ENCODE results near the gene UTP4. TPM values are rescaled to one million over a fixed set of nuclear protein-coding genes. Genes with fewer than 3 reads are reported as not detected.

UTP4 gene
- total RNA-seq, 2 experiments from 2014 or later = 62.6 to 69.8 TPM

- CTCF ChIA-PET = interaction anchor here (0.7 to 2.7 kb wide), 5 partner anchors 21 to 101 kb away, joined by 3 to 8 read pairs (median 4); no protein-coding TSS in a partner anchor
- DNase-seq = peak; percentile 55
- H3K27me3 Mint-ChIP-seq (ENCODE audit: low read depth) = no peaks in the 10 kb centered on the region
- no peaks in the 10 kb centered on the region for H3K36me3 Mint-ChIP-seq (ENCODE audit: low read depth)
- intact Hi-C loops (cut with micrococcal nuclease) = loop anchor here (1.0 to 2.0 kb wide), 4 partner anchors 21 to 124 kb away; partner anchors contain the start of genes CHTF8, UTP4 and VPS4A
- H3K27ac Mint-ChIP-seq = no peak overlapping the region
- H3K9me3 Mint-ChIP-seq = no peaks in the 10 kb centered on the region
- H3K4me1 Mint-ChIP-seq (ENCODE audit: low read depth) = peaks cover 44% of the 10 kb centered on the region
- peak overlapping the region; percentile 79 for H3K4me3 Mint-ChIP-seq
These were observed 55.2 kb downstream of the UTP4 start for GRCh38 chr16:69187446-69188235.

GRCh38 chr16:69188236-69188549, 55.7 kb downstream of the UTP4 start:
- Mint-ChIP-seq H3K36me3 (ENCODE audit: low read depth) (no peaks in the 10 kb centered on the region), H3K4me1 (ENCODE audit: low read depth) (peaks cover 44% of the 10 kb centered on the region), H3K27me3 (ENCODE audit: low read depth) (no peaks in the 10 kb centered on the region), H3K27ac (no peak overlapping the region), H3K9me3 (no peaks in the 10 kb centered on the region), H3K4me3 (peak overlapping the region; percentile 79)
- CTCF ChIA-PET = interaction anchor here (0.6 to 2.7 kb wide), 4 partner anchors 22 to 365 kb away, joined by 3 to 8 read pairs (median 4); no protein-coding TSS in a partner anchor
- DNase-seq = peak; percentile 41
- intact Hi-C loops (cut with micrococcal nuclease) = loop anchor here (1.0 kb wide), 1 partner anchor 22 kb away; no protein-coding TSS in a partner anchor

GRCh38 chr16:69188716-69189115, 56.3 kb downstream of the UTP4 start:
- no peaks in the 10 kb centered on the region for H3K27me3 Mint-ChIP-seq (ENCODE audit: low read depth)
- H3K27ac Mint-ChIP-seq = no peak overlapping the region
- H3K4me1 Mint-ChIP-seq (ENCODE audit: low read depth) = peaks cover 44% of the 10 kb centered on the region
- CTCF ChIA-PET = interaction anchor here (0.6 to 2.7 kb wide), 4 partner anchors 22 to 365 kb away, joined by 3 to 8 read pairs (median 4); no protein-coding TSS in a partner anchor
- H3K36me3 Mint-ChIP-seq (ENCODE audit: low read depth) = no peaks in the 10 kb centered on the region
- peak overlapping the region; percentile 79 for H3K4me3 Mint-ChIP-seq
- intact Hi-C loops (cut with micrococcal nuclease) = loop anchor here (1.0 kb wide), 1 partner anchor 22 kb away; no protein-coding TSS in a partner anchor
- no peak for DNase-seq
- H3K9me3 Mint-ChIP-seq = no peaks in the 10 kb centered on the region

GRCh38 chr16:69190046-69190588, 57.7 kb downstream of the UTP4 start:
- no peak overlapping the region for H3K27ac Mint-ChIP-seq
- no peaks in the 10 kb centered on the region for H3K36me3 Mint-ChIP-seq (ENCODE audit: low read depth)
- H3K4me3 Mint-ChIP-seq = no peak overlapping the region
- H3K4me1 Mint-ChIP-seq (ENCODE audit: low read depth) = peaks cover 36% of the 10 kb centered on the region
- DNase-seq = no peak
- CTCF ChIA-PET = interaction anchor here (0.6 to 1.2 kb wide), 3 partner anchors 23 to 86 kb away, joined by 3 to 4 read pairs (median 3); no protein-coding TSS in a partner anchor
- no peaks in the 10 kb centered on the region for H3K9me3 Mint-ChIP-seq
- no peaks in the 10 kb centered on the region for H3K27me3 Mint-ChIP-seq (ENCODE audit: low read depth)
- intact Hi-C loops (cut with micrococcal nuclease) = no loop called here

- DNase-seq = no peak
- H3K36me3 Mint-ChIP-seq (ENCODE audit: low read depth) = no peaks in the 10 kb centered on the region
- CTCF ChIA-PET = interaction anchor here (0.6 to 1.2 kb wide), 3 partner anchors 24 to 87 kb away, joined by 3 to 4 read pairs (median 3); no protein-coding TSS in a partner anchor
- H3K27ac Mint-ChIP-seq = no peak overlapping the region
- H3K9me3 Mint-ChIP-seq = no peaks in the 10 kb centered on the region
- H3K4me1 Mint-ChIP-seq (ENCODE audit: low read depth) = peaks cover 33% of the 10 kb centered on the region
- no peaks in the 10 kb centered on the region for H3K27me3 Mint-ChIP-seq (ENCODE audit: low read depth)
- intact Hi-C loops (cut with micrococcal nuclease) = no loop called here
- H3K4me3 Mint-ChIP-seq = no peak overlapping the region
These were observed 58.1 kb downstream of the UTP4 start for GRCh38 chr16:69190598-69190997.

- intact Hi-C loops (cut with micrococcal nuclease) = no loop called here
- no peak overlapping the region for H3K4me3 Mint-ChIP-seq
- no peaks in the 10 kb centered on the region for H3K9me3 Mint-ChIP-seq
- no peaks in the 10 kb centered on the region for H3K36me3 Mint-ChIP-seq (ENCODE audit: low read depth)
- no peaks in the 10 kb centered on the region for H3K27me3 Mint-ChIP-seq (ENCODE audit: low read depth)
- no peak for DNase-seq
- H3K27ac Mint-ChIP-seq = no peak overlapping the region
- CTCF ChIA-PET = interaction anchor here (0.6 to 1.2 kb wide), 2 partner anchors 24 to 87 kb away, joined by 3 to 4 read pairs; no protein-coding TSS in a partner anchor
- peaks cover 31% of the 10 kb centered on the region for H3K4me1 Mint-ChIP-seq (ENCODE audit: low read depth)
These were observed 58.7 kb downstream of the UTP4 start for GRCh38 chr16:69191136-69191535.

- Mint-ChIP-seq H3K27me3 (ENCODE audit: low read depth) (no peaks in the 10 kb centered on the region), H3K27ac (no peak overlapping the region), H3K4me3 (no peak overlapping the region), H3K9me3 (no peaks in the 10 kb centered on the region), H3K4me1 (ENCODE audit: low read depth) (peaks cover 16% of the 10 kb centered on the region), H3K36me3 (ENCODE audit: low read depth) (no peaks in the 10 kb centered on the region)
- DNase-seq = no peak
- CTCF ChIA-PET = no interaction called here
- intact Hi-C loops (cut with micrococcal nuclease) = no loop called here
These were observed 61.4 kb downstream of the UTP4 start for GRCh38 chr16:69193855-69194254.

- intact Hi-C loops (cut with micrococcal nuclease) = no loop called here
- H3K27ac Mint-ChIP-seq = no peak overlapping the region
- no peaks in the 10 kb centered on the region for H3K36me3 Mint-ChIP-seq (ENCODE audit: low read depth)
- CTCF ChIA-PET = no interaction called here
- no peak overlapping the region for H3K4me3 Mint-ChIP-seq
- DNase-seq = no peak
- no peaks in the 10 kb centered on the region for H3K9me3 Mint-ChIP-seq
- no peaks in the 10 kb centered on the region for H3K27me3 Mint-ChIP-seq (ENCODE audit: low read depth)
- H3K4me1 Mint-ChIP-seq (ENCODE audit: low read depth) = peaks cover 14% of the 10 kb centered on the region
These were observed 62.0 kb downstream of the UTP4 start for GRCh38 chr16:69194488-69194887.

GRCh38 chr16:69195369-69196029, 63.0 kb downstream of the UTP4 start:
- no peaks in the 10 kb centered on the region for H3K9me3 Mint-ChIP-seq
- H3K4me1 Mint-ChIP-seq (ENCODE audit: low read depth) = peaks cover 10% of the 10 kb centered on the region
- CTCF ChIA-PET = interaction anchor here (0.8 kb wide), 1 partner anchor 27 kb away, joined by 3 read pairs; no protein-coding TSS in a partner anchor
- intact Hi-C loops (cut with micrococcal nuclease) = no loop called here
- H3K36me3 Mint-ChIP-seq (ENCODE audit: low read depth) = no peaks in the 10 kb centered on the region
- H3K4me3 Mint-ChIP-seq = no peak overlapping the region
- H3K27ac Mint-ChIP-seq = no peak overlapping the region
- no peak for DNase-seq
- no peaks in the 10 kb centered on the region for H3K27me3 Mint-ChIP-seq (ENCODE audit: low read depth)

- CTCF ChIA-PET = no interaction called here
- Mint-ChIP-seq H3K27me3 (ENCODE audit: low read depth) (no peaks in the 10 kb centered on the region), H3K4me3 (no peak overlapping the region), H3K9me3 (no peaks in the 10 kb centered on the region), H3K36me3 (ENCODE audit: low read depth) (no peaks in the 10 kb centered on the region), H3K4me1 (ENCODE audit: low read depth) (no peaks in the 10 kb centered on the region), H3K27ac (no peak overlapping the region)
- intact Hi-C loops (cut with micrococcal nuclease) = no loop called here
- no peak for DNase-seq
These were observed 65.1 kb downstream of the UTP4 start for GRCh38 chr16:69197573-69197972.

GRCh38 chr16:69199382-69199781, 66.9 kb downstream of the UTP4 start:
- CTCF ChIA-PET = interaction anchor here (0.6 to 0.7 kb wide), 2 partner anchors 78 to 155 kb away, joined by 3 read pairs; no protein-coding TSS in a partner anchor
- Mint-ChIP-seq H3K27ac (no peak overlapping the region), H3K27me3 (ENCODE audit: low read depth) (no peaks in the 10 kb centered on the region), H3K36me3 (ENCODE audit: low read depth) (no peaks in the 10 kb centered on the region), H3K4me3 (no peak overlapping the region), H3K9me3 (no peaks in the 10 kb centered on the region), H3K4me1 (ENCODE audit: low read depth) (peaks cover 6% of the 10 kb centered on the region)
- DNase-seq = no peak
- intact Hi-C loops (cut with micrococcal nuclease) = no loop called here

GRCh38 chr16:69201291-69201690, 68.8 kb downstream of the UTP4 start:
- H3K27me3 Mint-ChIP-seq (ENCODE audit: low read depth) = no peaks in the 10 kb centered on the region
- peaks cover 16% of the 10 kb centered on the region for H3K4me1 Mint-ChIP-seq (ENCODE audit: low read depth)
- CTCF ChIA-PET = no interaction called here
- H3K27ac Mint-ChIP-seq = no peak overlapping the region
- no peaks in the 10 kb centered on the region for H3K9me3 Mint-ChIP-seq
- H3K36me3 Mint-ChIP-seq (ENCODE audit: low read depth) = no peaks in the 10 kb centered on the region
- no peak overlapping the region for H3K4me3 Mint-ChIP-seq
- intact Hi-C loops (cut with micrococcal nuclease) = loop anchor here (10.0 kb wide), 1 partner anchor 74 kb away; no protein-coding TSS in a partner anchor
- no peak for DNase-seq

All from activated naive CD4-positive, alpha-beta T cell treated with anti-CD3 and anti-CD28 coated beads for 36 hours (primary cell).